Muscle layer of duodenum (tissue), 2 donors: ENCODE measurements around the gene APOH.
"Not testable (repeated sequence)": the region's sequence is repeated elsewhere in the genome, so short reads cannot be mapped to it uniquely, and the experiment has no call there.

Experiments
- H3K27ac ChIP-seq: one replicate; pipeline ENCODE4 v1.7.0; 2013; ENCODE audit warnings: mild to moderate bottlenecking, low read length
- H3K27me3 ChIP-seq: one replicate; pipeline ENCODE4 v1.7.0; 2013; ENCODE audit warnings: low read depth, mild to moderate bottlenecking, control low read depth, low read length
- H3K36me3 ChIP-seq, 2 donors: one replicate each; pipeline ENCODE4 v1.7.0; 2013; ENCODE audit warnings: low read length in 2 of 2, control low read depth in 1 of 2, mild to moderate bottlenecking in 1 of 2; ENCODE audit not compliant: insufficient read depth in 2 of 2, control insufficient read depth in 1 of 2
- H3K4me1 ChIP-seq, 2 donors: one replicate each; pipeline ENCODE4 v1.7.0; 2013; ENCODE audit warnings: low read length in 2 of 2, mild to moderate bottlenecking in 2 of 2, control low read depth in 1 of 2, moderate library complexity in 1 of 2; ENCODE audit not compliant: insufficient read depth in 2 of 2, control insufficient read depth in 1 of 2
- H3K4me3 ChIP-seq, 2 donors: one replicate each; pipeline ENCODE4 v1.7.0; 2013; ENCODE audit warnings: low read length in 2 of 2, low read depth in 1 of 2, mild to moderate bottlenecking in 1 of 2
- H3K9me3 ChIP-seq, 2 donors: one replicate each; pipeline ENCODE4 v1.7.0; 2013; ENCODE audit warnings: low read length in 2 of 2, control low read depth in 1 of 2, mild to moderate bottlenecking in 1 of 2; ENCODE audit not compliant: control insufficient read depth in 1 of 2
- donor health status: healthy.

The APOH gene

DNA sequence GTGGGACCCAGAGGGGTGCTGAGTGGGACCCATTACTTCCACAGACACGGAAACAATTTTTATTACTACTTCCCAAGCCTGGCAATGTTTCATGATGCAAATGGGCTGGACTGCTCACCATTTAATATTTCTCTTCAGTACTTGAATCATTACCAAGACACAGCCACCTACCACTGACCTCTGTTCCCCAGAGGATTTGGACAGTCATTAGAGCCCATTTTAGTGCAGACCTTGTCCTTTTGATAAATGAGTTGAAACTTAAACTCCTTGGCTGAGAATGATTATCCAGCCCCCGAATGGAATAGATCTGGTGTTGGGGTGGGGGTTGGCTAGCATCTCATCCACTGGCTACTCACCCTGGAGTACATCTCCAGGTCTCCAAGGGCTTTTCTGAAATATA lies 33.6 kb upstream of the APOH start:
- H3K36me3 ChIP-seq = no peaks in the 10 kb centered on the region
- no peak overlapping the region for H3K27ac ChIP-seq
- no peaks in the 10 kb centered on the region for H3K4me1 ChIP-seq
- H3K9me3 ChIP-seq = no peaks in the 10 kb centered on the region
- no peaks in the 10 kb centered on the region for H3K27me3 ChIP-seq
- H3K4me3 ChIP-seq = no peak overlapping the region

GRCh38 chr17:66260688-66261087 lies 31.5 kb upstream of the APOH start:
- Histone ChIP-seq H3K36me3 (no peaks in the 10 kb centered on the region), H3K27ac (no peak overlapping the region), H3K27me3 (no peaks in the 10 kb centered on the region), H3K9me3 (no peaks in the 10 kb centered on the region), H3K4me1 (no peaks in the 10 kb centered on the region), H3K4me3 (no peak overlapping the region)

GRCh38 chr17:66260275-66260674 lies 31.1 kb upstream of the APOH start:
- Histone ChIP-seq H3K27me3 (no peaks in the 10 kb centered on the region), H3K36me3 (no peaks in the 10 kb centered on the region), H3K27ac (no peak overlapping the region), H3K4me1 (no peaks in the 10 kb centered on the region), H3K9me3 (no peaks in the 10 kb centered on the region), H3K4me3 (no peak overlapping the region)

DNA sequence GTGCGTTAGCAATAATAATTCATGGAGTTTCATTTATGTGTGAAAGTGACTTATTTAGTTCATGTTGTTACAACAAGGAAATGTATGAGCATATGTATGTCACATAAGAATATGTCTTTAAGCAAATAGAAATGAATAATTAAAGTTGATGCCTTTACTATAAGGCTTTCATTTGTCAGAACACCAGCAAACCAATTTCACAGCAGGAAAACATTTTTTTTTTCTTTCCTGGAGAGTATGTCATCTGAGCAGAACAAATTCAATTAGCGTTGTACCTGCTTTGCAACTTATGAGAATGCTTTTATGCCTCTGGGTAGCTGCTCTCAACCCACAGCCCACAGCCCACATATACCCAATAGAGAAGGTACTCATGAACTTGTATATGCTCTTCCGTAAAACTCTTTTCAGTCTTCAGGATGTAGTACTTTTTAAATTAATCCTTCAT lies 26.3 kb upstream of the APOH start:
- H3K4me1 ChIP-seq = no peaks in the 10 kb centered on the region
- H3K36me3 ChIP-seq = no peaks in the 10 kb centered on the region
- no peak overlapping the region for H3K27ac ChIP-seq
- no peak overlapping the region for H3K4me3 ChIP-seq
- H3K27me3 ChIP-seq = no peaks in the 10 kb centered on the region
- H3K9me3 ChIP-seq = no peaks in the 10 kb centered on the region

GRCh38 chr17:66255112-66255511 lies 25.9 kb upstream of the APOH start:
- Histone ChIP-seq H3K4me3 (no peak overlapping the region), H3K27me3 (no peaks in the 10 kb centered on the region), H3K9me3 (no peaks in the 10 kb centered on the region), H3K27ac (no peak overlapping the region), H3K36me3 (no peaks in the 10 kb centered on the region), H3K4me1 (no peaks in the 10 kb centered on the region)

DNA sequence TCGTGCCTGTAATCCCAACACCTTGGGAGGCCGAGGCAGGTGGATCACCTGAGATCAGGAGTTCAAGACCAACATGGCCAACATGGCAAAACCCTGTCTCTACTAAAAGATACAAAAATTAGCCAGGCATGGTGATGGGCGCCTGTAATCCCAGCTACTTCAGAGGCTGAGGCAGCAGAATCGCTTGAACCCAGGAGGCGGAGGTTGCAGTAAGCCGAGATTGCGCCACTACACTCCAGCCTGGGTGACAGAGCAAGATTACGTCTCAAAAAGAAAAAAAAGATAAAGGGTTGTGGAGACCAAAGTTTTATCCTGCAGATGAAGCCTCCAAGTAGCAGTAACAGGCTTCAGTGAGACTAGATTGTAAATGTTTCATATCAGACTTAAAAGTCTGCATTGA lies 24.2 kb upstream of the APOH start:
- H3K4me3 ChIP-seq, H3K4me1 ChIP-seq, H3K9me3 ChIP-seq, H3K36me3 ChIP-seq, H3K27me3 ChIP-seq, H3K27ac ChIP-seq: not testable (repeated sequence)

DNA sequence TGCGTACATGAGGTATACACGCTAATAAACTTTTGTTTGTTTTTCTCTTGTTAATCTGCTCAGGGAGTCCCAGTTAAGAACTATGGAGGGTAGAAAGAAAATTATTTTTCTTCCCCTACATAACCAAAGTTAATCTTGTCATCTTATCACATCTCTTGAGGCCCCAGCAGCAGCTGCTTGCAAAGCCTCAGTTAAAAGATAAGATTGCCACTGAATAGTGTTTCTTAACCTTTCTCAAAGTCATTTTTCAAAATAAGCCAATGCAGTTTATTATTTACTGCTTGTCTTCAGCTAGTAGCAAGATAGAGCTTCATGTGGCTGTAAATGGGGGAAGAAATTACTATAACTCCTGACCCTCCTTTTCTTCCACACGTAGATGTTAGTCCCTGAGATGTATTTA lies 21.5 kb upstream of the APOH start:
- no peak overlapping the region for H3K27ac ChIP-seq
- no peaks in the 10 kb centered on the region for H3K36me3 ChIP-seq
- H3K27me3 ChIP-seq = no peaks in the 10 kb centered on the region
- no peak overlapping the region for H3K4me3 ChIP-seq
- H3K4me1 ChIP-seq = no peaks in the 10 kb centered on the region
- H3K9me3 ChIP-seq = no peaks in the 10 kb centered on the region

- Histone ChIP-seq H3K27me3 (no peaks in the 10 kb centered on the region), H3K27ac (no peak overlapping the region), H3K36me3 (no peaks in the 10 kb centered on the region), H3K4me1 (no peaks in the 10 kb centered on the region), H3K4me3 (no peak overlapping the region), H3K9me3 (no peaks in the 10 kb centered on the region)
Measured at GRCh38 chr17:66248285-66248684, 19.1 kb upstream of the APOH start.

GRCh38 chr17:66241839-66242238 lies 12.6 kb upstream of the APOH start:
- H3K9me3 ChIP-seq = no peaks in the 10 kb centered on the region

DNA sequence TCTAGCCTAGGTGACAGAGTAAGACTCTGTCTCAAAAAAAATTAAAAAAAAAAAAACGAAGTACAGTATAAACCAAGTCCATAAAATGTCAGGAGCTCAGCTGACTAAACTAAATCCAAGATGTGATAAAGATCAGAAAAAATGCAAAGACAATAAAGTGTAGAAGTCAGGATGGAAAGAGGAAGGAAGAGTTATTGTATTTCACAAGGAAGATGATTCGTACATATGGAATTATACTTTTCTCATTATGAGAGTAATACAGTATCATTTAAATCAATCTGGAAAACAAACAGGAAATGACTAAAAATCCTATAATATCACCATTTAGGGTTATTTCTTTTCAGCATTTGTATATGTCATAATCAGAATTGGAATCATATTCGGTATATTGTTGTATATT lies 11.4 kb upstream of the APOH start:
- H3K9me3 ChIP-seq = no peaks in the 10 kb centered on the region
- H3K27me3 ChIP-seq = no peaks in the 10 kb centered on the region
- no peaks in the 10 kb centered on the region for H3K4me1 ChIP-seq
- no peak overlapping the region for H3K27ac ChIP-seq
- H3K36me3 ChIP-seq = no peaks in the 10 kb centered on the region
- no peak overlapping the region for H3K4me3 ChIP-seq

More at GRCh38 chr17:66241839-66242238, 12.6 kb upstream of the APOH start:
- Histone ChIP-seq H3K36me3 (no peaks in the 10 kb centered on the region), H3K4me3 (no peak overlapping the region), H3K4me1 (no peaks in the 10 kb centered on the region), H3K27ac (no peak overlapping the region), H3K27me3 (no peaks in the 10 kb centered on the region)

DNA sequence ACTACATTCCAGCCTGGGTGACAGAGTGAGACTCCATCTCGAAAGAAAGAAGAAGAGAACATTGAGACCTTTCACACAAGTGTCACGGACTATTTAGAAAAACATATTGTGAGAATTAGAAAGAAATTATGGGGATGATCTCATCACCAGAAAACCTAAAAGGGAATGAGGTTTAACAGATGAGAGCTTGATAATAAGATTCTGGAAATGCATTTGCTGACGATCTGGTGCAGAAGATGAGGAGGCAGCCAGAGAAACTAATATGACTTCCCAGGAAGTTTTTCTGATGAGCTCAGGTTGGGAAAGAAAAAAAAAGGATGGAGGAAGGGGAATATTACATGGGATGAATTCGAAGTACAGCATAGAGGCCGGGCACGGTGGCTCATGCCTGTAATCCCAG lies 10.8 kb upstream of the APOH start:
- Histone ChIP-seq H3K4me1 (no peaks in the 10 kb centered on the region), H3K36me3 (no peaks in the 10 kb centered on the region), H3K4me3 (no peak overlapping the region), H3K27me3 (no peaks in the 10 kb centered on the region), H3K9me3 (no peaks in the 10 kb centered on the region), H3K27ac (no peak overlapping the region)

GRCh38 chr17:66235377-66235994 lies 6.3 kb upstream of the APOH start:
- no peak overlapping the region for H3K4me3 ChIP-seq
- H3K4me1 ChIP-seq = no peaks in the 10 kb centered on the region
- no peaks in the 10 kb centered on the region for H3K36me3 ChIP-seq
- H3K9me3 ChIP-seq = no peaks in the 10 kb centered on the region
- no peak overlapping the region for H3K27ac ChIP-seq
- no peaks in the 10 kb centered on the region for H3K27me3 ChIP-seq
